ENCODE results near the gene CENPF.
"Not testable (repeated sequence)": the region's sequence is repeated elsewhere in the genome, so short reads cannot be mapped to it uniquely, and the experiment has no call there.

The CENPF gene

DNA sequence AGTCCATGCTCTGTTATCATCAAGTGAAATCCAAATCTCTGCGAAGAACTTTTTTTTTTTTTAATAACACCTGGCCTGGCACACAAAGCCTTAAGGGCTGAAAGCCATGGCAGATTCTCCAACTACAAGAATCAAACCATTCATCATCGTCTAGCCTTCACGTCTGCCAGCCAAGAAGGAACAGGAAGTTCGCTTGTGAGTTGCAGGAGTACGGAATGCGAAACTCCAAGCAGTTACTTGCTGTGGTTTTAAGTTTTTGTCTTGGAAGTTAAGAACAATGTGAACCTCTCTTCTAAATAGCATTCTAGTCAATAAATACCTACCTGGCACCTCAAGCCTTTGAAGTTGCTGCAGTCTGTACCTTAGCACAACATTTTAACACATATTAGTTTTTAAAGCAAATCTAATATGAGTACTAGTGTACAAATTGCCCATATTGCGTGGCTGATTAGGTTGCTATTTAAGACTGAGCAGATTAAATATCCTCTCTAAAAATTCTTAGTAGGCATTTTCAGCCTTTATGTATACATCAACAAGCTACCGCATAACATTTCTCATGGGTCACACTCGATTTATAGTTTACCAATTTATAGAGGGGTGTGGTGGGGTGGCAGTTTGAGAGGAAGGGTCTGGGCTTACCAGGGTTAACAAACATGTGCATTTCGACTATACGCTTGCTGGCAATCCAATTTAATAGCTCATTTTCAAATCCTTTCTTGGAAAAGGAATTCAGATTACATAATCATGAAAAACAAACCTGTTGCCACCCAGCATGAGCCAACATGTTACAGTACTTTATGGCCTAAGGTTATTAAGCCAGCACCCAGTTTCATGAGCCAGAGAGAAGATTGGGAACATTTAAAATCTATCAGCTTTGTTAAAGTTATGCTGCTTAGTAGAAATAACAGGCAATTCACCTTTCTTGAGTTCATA lies 29.3 kb upstream of the CENPF start:
- FAIRE-seq = no peak
- TF ChIP-seq POLR2A (IDR thresholded peaks at IDR 0.05; ENCODE audit: low read depth, low read length) = no peak
- DNase-seq (ENCODE audit: insufficient read length, low spot score) = no peak

DNA sequence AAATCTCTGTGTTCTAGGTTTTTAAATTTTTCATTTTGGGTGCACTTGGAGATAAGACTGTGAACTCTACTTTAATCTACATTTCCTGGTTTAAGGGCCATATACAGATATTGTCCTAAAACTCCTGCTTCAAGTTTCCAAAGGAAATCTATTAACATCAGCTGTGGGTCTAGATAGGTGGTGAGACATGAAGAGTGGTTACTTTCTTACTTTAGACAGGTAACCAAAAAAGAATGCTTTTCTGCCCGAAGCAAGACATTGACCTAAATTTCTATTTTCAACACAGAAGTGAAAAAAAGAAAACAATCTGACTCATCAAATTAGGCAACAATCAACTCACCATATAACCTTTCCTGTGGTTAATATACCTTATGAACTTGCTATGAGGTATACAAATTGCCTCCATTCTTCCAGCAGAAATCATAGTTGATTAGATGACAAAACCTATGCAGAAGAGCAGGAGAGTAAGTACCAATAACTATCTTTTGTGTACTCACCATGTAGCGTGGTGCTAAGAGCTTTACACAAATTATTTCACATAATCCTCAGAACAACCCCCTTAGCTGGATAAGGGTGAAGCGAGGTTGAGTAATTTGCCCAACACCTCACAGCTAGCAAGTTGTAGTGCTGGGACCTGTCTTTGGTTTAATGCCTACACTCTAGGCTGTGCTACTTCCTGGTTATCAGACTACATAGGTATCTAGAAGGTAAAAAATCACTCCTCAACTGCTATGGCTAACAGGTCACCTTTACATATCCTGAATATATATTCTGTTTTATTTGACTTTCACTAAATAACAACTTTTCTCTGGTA lies 28.2 kb upstream of the CENPF start:
- DNase-seq (ENCODE audit: insufficient read length, low spot score) (no peak), FAIRE-seq (no peak)
- no peak for TF ChIP-seq POLR2A (IDR thresholded peaks at IDR 0.05; ENCODE audit: low read depth, low read length)

DNA sequence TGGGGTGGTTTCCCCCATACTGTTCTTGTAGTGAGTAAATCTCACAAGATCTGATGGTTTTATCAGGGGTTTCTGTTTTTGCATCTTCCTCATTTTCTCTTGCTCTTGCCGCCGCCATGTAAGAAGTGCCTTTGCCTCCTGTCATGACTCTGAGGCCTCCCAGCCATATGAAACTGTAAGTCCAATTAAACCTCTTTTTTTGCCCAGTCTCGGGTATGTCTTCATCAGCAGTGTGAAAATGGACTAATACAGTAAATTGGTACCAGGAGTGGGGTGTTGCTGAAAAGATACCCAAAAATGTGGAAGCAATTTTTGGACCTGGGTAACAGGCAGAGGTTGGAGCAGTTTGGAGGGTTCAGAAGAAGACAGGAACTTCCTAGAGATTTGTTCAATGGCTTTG lies 26.9 kb upstream of the CENPF start:
- FAIRE-seq; DNase-seq (ENCODE audit: insufficient read length, low spot score): not testable (repeated sequence)

DNA sequence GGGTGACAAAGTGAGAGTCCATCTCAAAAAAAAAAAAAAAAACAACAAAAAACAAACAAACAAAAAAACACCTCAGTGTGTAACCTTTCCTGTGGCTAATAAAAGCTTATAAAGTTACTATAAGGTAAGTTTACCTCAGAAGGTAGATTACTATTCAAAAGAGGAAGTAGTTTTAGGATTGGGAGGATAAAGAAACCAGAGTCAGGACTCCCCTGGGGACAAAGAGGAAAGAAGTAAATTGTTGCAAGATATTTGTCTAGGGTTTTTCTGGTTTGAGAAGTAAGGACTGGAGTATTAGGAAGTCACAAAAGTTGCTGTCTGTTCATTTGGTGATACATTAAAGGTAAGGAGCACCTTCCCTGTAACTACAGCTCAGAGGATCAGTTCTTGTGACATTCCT lies 23.8 kb upstream of the CENPF start:
- no peak for TF ChIP-seq POLR2A (IDR thresholded peaks at IDR 0.05; ENCODE audit: low read depth, low read length)
- DNase-seq (ENCODE audit: insufficient read length, low spot score) (no peak), FAIRE-seq (no peak)

DNA sequence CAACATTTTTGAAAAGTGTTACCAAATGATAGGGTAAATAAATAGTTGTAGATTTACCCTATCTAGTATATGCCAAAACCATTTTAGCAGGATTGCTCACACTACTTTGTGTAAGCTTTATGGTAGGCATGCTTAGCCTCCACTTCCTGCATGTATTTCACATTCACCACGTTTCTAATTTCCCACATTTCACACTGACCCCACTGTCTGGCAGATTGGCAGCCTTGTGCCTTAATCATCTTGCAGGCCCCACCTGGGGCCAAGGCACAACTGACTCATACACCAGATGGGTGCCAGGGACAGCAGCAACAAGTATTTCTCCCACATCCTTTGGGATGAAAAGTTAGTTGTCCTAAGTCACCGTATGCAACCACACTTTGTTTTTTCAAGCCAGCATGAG lies 21.2 kb upstream of the CENPF start:
- no peak for TF ChIP-seq POLR2A (IDR thresholded peaks at IDR 0.05; ENCODE audit: low read depth, low read length)
- FAIRE-seq (peak; percentile 99), DNase-seq (ENCODE audit: insufficient read length, low spot score) (peak; percentile 61)

DNA sequence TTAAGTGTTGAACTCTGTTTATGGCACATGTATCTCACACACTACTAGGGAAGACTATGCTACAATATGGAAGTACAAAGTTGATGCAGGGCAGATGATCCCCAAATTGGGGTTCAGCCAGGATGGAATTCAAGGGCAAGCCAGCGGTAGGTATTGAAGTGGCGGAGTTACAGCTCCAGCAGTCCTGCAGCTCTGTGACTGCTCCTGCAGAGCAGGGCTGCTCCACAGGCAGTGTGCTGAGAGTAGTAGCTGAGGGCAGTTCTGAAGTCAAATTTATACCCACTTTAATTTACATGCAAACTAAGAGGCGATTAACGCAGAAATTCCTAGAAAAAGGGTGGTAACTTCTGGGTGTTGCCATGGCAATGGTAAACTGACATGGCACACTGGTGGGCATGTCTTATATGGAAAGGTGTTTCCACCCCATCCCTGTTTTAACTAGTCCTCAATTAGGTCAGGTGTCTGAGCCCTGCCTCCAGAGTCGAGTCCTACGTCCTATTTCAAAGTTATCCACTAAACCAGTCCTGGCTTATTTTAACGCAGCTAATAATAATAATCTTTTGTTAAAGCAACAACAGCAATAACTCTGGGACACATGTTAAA lies 20.6 kb upstream of the CENPF start:
- DNase-seq (ENCODE audit: insufficient read length, low spot score) = no peak
- no peak for TF ChIP-seq POLR2A (IDR thresholded peaks at IDR 0.05; ENCODE audit: low read depth, low read length)
- FAIRE-seq = no peak

DNA sequence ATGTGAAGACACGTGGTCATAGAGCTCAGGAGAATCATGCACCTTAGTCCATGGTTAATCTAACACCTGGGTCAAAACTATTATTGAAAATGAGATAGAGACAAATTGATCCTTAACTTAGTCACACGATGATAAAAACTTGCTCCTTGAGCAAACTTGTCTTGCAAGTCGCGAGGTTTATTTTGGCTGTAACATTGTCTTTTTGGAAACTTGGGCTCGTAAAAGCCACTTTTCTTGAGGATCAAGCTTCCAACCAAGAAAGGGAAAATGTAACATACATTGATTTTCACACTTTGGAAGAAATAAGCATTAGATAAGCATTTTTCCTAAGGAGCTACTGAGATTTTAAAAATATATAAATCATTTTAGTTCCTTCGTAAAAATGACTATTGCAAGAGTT lies 19.9 kb upstream of the CENPF start:
- FAIRE-seq (no peak), DNase-seq (ENCODE audit: insufficient read length, low spot score) (no peak)
- no peak for TF ChIP-seq POLR2A (IDR thresholded peaks at IDR 0.05; ENCODE audit: low read depth, low read length)

DNA sequence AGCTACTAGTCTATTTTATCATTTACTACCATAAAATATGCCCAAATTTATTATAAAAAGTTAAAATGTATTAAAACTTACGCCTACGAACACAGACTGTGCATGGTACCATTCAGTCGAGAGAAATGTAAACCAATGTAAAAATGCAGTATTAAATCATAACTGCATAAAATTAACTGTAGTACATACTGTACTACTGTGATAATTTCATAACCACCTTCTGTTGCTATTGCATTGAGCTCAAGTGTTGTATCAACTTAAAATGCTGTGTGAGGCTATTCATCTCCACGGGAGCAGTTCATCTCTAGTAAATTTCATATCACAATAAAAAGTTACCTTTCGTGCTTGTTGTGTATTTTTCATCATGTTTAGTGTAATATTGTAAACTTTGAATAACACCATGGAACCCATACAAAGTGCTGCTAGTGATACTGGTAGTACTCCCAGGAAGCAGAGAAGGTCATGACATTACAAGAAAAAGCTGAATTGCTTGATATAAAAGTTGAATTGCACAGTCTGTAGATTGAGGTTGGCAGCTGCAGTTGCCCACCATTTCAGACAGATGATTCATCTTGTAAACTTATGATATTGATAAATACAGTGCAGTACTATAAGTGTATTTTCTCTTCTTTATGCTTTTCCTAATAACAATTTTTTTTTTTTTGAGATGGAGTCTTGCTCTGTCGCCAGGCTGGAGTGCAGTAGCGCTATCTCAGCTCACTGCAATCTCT lies 19.0 kb upstream of the CENPF start:
- DNase-seq (ENCODE audit: insufficient read length, low spot score) = no peak
- no peak for FAIRE-seq
- TF ChIP-seq POLR2A (IDR thresholded peaks at IDR 0.05; ENCODE audit: low read depth, low read length) = no peak

DNA sequence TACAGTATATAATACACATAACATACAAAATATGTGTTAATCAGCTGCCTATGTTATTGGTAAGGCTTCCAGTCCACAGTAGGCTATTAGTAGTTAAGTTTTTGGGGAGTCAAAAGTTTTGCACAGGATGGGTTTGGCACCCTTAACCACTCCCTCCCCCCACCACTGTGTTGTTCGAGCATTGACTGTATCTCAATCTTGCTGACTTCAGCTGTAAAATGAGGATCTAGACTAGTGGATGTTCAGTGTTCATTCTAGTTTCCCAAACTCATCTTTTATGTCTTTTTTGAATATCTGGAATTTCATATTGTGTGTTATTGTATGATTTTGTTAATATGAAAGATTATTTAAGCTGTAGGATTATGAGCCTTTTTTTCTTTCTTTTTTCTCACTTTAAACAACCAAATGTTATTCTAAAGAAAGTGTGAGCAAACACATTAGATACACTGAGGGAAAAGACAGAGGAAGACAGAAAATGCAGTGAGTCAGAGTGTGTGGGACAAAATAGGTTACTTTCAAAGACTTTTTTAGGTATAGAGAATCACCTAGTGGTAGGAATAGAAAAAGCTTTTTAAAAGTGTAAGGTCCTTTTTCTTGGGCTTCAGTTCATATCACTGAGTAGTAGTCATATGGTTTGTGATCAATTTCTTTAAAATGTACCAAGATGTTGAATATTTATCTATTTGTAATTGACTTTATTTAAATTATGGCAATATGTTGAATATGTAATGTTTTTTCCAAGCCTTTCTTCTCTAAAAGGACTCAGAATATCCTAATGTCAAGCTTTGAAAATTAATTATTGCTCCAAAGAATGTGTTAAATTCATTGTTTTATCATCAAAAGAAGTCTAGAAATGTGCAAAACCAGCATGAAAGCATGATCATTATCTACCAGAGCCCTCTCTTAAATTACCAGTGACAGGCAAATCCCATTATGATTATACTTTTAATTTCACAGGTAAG lies 17.9 kb upstream of the CENPF start:
- no peak for TF ChIP-seq POLR2A (IDR thresholded peaks at IDR 0.05; ENCODE audit: low read depth, low read length)
- FAIRE-seq (no peak), DNase-seq (ENCODE audit: insufficient read length, low spot score) (no peak)

DNA sequence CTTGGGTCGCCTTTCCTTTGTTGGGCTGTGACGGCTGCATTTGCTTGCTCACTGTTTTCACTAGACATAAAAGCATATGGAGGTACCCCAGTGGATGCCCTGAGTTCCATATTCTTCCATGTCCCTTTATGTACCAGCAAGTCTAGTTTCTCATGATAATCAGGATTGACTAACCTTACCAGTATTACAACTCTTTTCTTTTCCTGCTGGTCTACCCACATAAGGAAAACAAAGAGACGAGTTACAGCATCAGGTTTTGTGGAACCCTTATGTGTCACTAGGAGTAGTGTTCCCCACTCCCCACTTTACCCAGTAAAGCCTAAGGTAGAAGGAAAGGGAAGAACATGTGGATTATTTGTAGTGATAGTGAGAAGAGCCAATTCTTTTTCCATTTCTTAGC lies 16.4 kb upstream of the CENPF start:
- DNase-seq (ENCODE audit: insufficient read length, low spot score) (no peak), FAIRE-seq (no peak)
- TF ChIP-seq POLR2A (IDR thresholded peaks at IDR 0.05; ENCODE audit: low read depth, low read length) = no peak

DNA sequence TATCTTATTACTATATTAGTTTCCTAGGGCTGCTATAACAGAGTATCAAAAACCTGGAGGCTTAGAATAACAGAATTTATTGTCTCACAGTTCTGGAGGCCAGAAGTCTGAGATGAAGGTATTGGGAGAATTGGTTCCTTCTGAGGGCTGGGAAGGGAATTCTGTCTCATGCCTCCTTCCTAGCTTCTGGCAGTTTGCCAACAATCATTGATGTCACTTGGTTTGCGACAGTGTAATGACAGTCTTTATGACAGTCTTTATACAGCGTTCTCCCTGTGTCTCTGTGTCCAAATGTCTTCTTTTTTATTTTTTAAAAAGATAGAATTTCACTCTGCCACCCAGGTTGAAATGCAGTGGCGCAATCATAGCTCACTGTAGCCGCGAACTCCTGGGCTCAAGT lies 15.8 kb upstream of the CENPF start:
- FAIRE-seq (no peak), DNase-seq (ENCODE audit: insufficient read length, low spot score) (no peak)
- no peak for TF ChIP-seq POLR2A (IDR thresholded peaks at IDR 0.05; ENCODE audit: low read depth, low read length)

DNA sequence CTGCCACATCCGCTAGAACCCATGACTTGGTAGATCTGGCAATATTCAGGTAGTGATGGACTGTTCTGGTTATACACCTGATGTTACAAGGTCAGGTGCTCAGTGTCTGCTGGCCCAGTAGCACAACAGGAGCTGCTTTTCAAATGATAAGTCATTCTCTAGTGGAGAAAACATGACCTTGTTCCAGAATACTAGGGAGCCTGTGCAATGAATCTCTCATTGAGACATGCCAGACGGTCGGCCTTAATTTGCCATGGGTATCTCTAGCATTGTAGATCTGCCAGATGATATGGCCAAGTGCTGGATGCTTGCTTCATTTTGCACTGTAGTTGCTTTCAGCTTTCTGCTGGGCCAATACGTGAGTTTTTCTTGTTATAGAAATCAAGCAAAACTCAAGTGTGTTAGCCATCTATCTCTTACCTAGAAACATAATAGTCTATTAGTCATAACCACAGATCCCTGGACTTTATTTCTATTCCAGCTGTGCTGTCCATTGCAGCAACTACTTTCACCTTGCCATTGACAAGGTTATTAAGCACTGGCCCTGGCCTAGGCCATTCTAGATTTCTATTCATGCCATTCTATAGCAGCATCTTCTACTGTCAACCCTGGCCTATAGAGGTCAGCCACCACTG lies 13.9 kb upstream of the CENPF start:
- no peak for TF ChIP-seq POLR2A (IDR thresholded peaks at IDR 0.05; ENCODE audit: low read depth, low read length)
- FAIRE-seq (no peak), DNase-seq (ENCODE audit: insufficient read length, low spot score) (no peak)

Measured in H54 (cell line).